HG02610 (cell line): ENCODE results near the gene MAST2.

Source experiments
- ATAC-seq: cut with Tn5 transposase; IDR thresholded peaks from one replicate; pipeline ENCODE4 v1.9.1; 2021; ENCODE audit warnings: mild to moderate bottlenecking, moderate library complexity; ENCODE audit not compliant: unreplicated experiment

The MAST2 gene

GRCh38 chr1:46013581-46013980 is 210.2 kb downstream of the MAST2 start:
- ATAC-seq, result no peak

GRCh38 chr1:46017876-46018503 is 214.6 kb downstream of the MAST2 start:
- ATAC-seq, result no peak

GRCh38 chr1:46019348-46019747 is 215.9 kb downstream of the MAST2 start:
- no peak for ATAC-seq

- ATAC-seq, result no peak
These were observed 216.6 kb downstream of the MAST2 start for GRCh38 chr1:46020010-46020409.

- ATAC-seq, result no peak
These were observed 217.9 kb downstream of the MAST2 start for GRCh38 chr1:46021046-46021996.

GRCh38 chr1:46026531-46026930 is 223.1 kb downstream of the MAST2 start:
- ATAC-seq, result no peak

- ATAC-seq, result no peak
These were observed 224.6 kb downstream of the MAST2 start for GRCh38 chr1:46027788-46028573.

GRCh38 chr1:46030074-46030870 is 226.9 kb downstream of the MAST2 start:
- ATAC-seq, result no peak

GRCh38 chr1:46030876-46031660 is 227.7 kb downstream of the MAST2 start:
- ATAC-seq, result no peak

GRCh38 chr1:46034601-46035516 is 231.4 kb downstream of the MAST2 start:
- ATAC-seq, result no peak

- ATAC-seq, result no peak
These were observed 233.8 kb downstream of the MAST2 start for GRCh38 chr1:46036894-46037839.

- ATAC-seq, result no peak
These were observed 236.2 kb downstream of the MAST2 start for GRCh38 chr1:46039571-46040052.

GRCh38 chr1:46041551-46041950 is 238.1 kb downstream of the MAST2 start:
- peak; percentile 26 for ATAC-seq

- ATAC-seq, result no peak
These were observed 238.6 kb downstream of the MAST2 start for GRCh38 chr1:46041974-46042373.

GRCh38 chr1:46043458-46044017 is 240.1 kb downstream of the MAST2 start:
- ATAC-seq, result peak; percentile 84

GRCh38 chr1:46044116-46044515 is 240.7 kb downstream of the MAST2 start:
- ATAC-seq, result no peak

- ATAC-seq, result no peak
These were observed 250.3 kb downstream of the MAST2 start for GRCh38 chr1:46053734-46054133.
